ENCODE data around the gene SMAD6. TPM values are rescaled to one million over a fixed set of nuclear protein-coding genes. Genes with fewer than 3 reads are reported as not detected.
"Not testable (repeated sequence)": the region's sequence is repeated elsewhere in the genome, so short reads cannot be mapped to it uniquely, and the experiment has no call there.

Gene SMAD6
- total RNA-seq, 1 donor from 2014 or later = 14.1 TPM

- DNase-seq = no peak
- intact Hi-C loops (cut with DNase I) = no loop called here
- ATAC-seq (ENCODE audit: poor library complexity) = no peak
These were observed 118.6 kb downstream of the SMAD6 start for GRCh38 chr15:66820481-66821176.

- ATAC-seq (ENCODE audit: poor library complexity) (no peak), DNase-seq (no peak)
- intact Hi-C loops (cut with DNase I) = no loop called here
These were observed 119.3 kb downstream of the SMAD6 start for GRCh38 chr15:66821307-66821706.

DNA sequence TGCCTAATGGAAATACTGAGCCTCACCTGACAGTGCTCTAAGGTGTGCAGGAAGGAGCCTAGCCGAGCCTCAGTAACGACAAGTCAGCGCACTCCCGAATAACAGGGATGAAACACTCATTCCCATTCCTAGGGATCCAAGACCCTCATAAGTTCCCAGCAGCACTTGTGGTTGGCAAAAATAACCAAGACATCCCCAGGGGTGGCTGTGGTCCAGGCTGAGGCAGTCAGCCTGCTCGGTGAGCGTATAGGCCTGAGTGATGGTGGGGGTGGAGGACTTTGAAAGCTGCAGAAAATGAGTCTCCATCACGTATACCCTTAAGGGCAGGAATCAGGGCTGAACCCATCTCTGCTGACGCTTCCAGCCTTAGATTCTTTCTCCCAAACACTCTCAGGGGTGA lies 120.1 kb downstream of the SMAD6 start:
- no peak for ATAC-seq (ENCODE audit: poor library complexity)
- no peak for DNase-seq
- intact Hi-C loops (cut with DNase I) = no loop called here

DNA sequence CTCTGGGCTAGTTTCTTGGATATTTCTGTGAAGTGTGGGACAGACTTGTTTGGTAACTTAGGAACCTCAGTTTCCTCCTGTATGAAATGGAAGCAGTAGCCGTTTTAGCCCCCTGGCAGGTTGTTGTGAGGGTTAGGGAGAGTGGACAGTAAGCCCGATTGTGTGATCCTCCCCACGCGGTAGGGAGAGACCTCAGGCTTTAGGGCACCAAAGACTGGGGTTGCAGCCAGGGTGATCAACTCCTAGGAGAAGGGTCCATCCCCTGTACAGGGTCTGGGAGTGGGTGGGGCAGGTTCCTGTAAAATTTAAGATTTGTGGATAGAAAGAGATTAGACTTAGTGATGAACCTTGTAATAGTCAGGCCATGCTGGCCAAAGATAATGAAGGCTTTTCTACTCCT lies 120.5 kb downstream of the SMAD6 start:
- DNase-seq (no peak), ATAC-seq (ENCODE audit: poor library complexity) (no peak)
- intact Hi-C loops (cut with DNase I) = no loop called here

DNA sequence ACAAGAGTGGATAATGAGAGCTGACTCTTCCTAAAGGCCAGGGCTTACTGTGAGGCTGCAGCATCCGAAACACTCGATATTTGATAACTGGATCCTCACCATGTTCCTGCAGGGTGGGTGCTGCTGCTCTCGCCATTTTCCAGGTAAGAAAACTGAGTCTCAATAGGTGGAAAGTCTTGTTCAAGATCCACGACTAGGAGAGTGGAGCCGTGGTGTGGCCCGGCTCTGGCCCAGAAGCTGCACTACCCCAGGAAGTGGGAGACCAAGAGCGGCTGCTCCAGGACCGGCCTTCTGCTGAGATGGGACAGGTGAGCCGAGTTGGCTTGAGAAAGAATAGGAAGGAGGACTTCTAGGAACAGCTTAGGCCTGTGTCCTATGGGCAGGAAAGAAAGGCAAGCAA lies 121.6 kb downstream of the SMAD6 start:
- ATAC-seq (ENCODE audit: poor library complexity) = no peak
- intact Hi-C loops (cut with DNase I) = no loop called here
- no peak for DNase-seq

DNA sequence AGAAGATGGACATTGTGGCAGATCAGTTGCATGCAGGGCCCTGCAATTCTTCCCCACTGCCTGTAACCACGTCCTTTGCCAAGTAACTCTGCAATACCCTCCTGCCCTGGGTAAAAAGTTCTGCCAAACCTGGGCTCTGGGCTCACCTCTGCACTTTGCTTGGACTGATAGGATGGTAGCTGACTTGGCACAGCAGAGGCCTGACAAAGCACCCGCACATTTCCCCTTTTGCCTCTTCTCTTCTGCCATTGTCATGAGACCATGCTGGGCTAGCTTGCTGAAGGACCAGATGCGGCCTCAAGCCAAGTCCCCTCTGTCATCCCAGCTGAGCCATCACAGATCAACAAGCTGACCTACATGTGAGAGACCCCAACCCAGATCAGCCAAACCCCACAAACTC lies 122.4 kb downstream of the SMAD6 start:
- intact Hi-C loops (cut with DNase I) = no loop called here
- peak; percentile 60 for ATAC-seq (ENCODE audit: poor library complexity)

DNA sequence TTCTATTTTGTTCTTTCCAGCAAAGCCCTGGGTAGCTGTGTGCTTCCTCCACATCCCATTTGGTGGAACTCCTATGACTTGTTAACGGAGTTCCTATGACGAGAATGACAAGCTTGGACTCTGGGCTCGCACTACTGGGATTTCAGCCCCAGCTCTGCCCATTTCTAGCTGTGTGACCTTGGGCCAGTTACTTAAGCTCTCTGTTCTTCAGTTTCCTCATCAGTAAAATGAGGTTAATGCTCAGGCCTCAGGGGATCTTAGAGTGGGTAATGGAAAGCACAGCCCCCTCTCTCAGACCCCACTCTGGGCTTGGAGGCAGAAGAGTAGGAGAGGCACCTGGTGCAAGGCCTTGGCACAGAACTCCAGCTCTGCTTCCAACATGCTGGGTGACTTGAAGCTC lies 123.1 kb downstream of the SMAD6 start:
- DNase-seq (no peak), ATAC-seq (ENCODE audit: poor library complexity) (no peak)
- intact Hi-C loops (cut with DNase I) = no loop called here

More for the DNA sequence above, 122.4 kb downstream of the SMAD6 start:
- DNase-seq = no peak

GRCh38 chr15:66825731-66826130 lies 123.7 kb downstream of the SMAD6 start:
- DNase-seq = no peak
- ATAC-seq (ENCODE audit: poor library complexity) = no peak
- intact Hi-C loops (cut with DNase I) = no loop called here

- DNase-seq (no peak), ATAC-seq (ENCODE audit: poor library complexity) (no peak)
- intact Hi-C loops (cut with DNase I) = no loop called here
These were observed 124.5 kb downstream of the SMAD6 start for GRCh38 chr15:66826507-66826906.

GRCh38 chr15:66827039-66827697 lies 125.1 kb downstream of the SMAD6 start:
- intact Hi-C loops (cut with DNase I) = no loop called here
- DNase-seq (no peak), ATAC-seq (ENCODE audit: poor library complexity) (no peak)

DNA sequence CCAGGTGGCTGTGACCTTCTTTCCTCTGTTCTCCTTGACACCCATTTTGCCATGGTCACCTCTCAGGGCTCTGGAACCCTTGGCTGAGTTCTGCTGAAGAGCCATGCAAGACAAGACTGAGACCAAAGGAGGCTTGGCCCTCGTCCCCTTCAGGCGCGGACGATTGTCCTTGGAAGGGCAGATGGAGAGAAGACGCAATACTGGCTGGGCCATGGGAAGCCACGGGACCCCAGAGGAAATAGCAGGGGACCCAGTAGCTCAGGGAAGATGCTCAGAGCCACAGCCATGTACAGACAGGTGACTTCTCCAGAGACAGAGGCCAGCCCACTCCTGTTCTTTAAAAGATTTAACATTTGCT lies 125.6 kb downstream of the SMAD6 start:
- intact Hi-C loops (cut with DNase I) = no loop called here
- DNase-seq (no peak), ATAC-seq (ENCODE audit: poor library complexity) (no peak)

GRCh38 chr15:66828817-66829541 lies 126.9 kb downstream of the SMAD6 start:
- DNase-seq; intact Hi-C loops (cut with DNase I): not testable (repeated sequence)
- peak; percentile 14 for ATAC-seq (ENCODE audit: poor library complexity)

DNA sequence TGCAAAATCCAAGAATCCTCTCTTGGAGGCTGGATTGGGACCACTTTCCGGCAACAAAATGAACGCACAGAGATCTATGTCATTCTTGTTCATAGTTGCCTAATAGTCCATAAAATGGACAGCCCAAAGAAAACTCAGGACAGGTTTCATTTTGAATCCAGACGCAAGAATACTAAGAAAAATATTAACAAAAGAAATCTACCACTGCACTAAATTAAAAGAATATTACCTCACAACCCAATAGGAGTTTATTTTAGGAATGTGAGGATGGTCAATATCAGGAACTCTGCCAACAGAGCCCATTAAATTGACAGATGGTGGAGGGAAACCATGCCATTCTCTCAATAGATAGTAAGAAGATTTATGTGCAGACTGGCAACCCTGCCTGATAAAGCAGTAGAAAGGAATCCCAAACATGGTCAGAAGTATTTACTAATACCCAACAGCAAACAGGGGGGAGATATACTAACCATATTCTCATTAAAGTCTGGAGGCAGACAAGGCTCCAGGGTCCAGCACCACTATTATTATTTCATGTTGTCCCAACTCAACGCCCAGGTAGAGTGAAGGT lies 127.6 kb downstream of the SMAD6 start:
- DNase-seq = no peak
- intact Hi-C loops (cut with DNase I) = no loop called here
- ATAC-seq (ENCODE audit: poor library complexity) = no peak

DNA sequence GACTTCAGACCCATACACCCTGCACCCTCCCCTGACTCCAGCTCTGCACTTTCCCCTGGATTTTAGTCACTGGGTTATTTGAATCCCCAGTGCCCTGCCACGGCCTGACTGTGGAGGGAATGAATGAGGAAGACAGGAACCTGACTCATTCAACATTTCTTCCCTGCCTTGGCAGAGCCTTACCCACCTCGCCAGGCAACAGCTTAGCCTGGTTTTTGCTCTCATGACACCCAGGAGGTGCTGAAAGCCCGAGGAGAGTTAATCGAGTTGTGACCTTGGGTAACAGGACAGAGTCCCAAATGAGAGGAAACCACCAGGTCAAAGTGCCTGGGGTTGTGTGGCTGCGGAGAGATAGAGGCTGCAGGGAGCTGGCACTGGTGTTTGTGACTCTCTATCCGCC lies 128.3 kb downstream of the SMAD6 start:
- ATAC-seq (ENCODE audit: poor library complexity) (peak; percentile 91), DNase-seq (peak; percentile 72)
- intact Hi-C loops (cut with DNase I) = no loop called here

DNA sequence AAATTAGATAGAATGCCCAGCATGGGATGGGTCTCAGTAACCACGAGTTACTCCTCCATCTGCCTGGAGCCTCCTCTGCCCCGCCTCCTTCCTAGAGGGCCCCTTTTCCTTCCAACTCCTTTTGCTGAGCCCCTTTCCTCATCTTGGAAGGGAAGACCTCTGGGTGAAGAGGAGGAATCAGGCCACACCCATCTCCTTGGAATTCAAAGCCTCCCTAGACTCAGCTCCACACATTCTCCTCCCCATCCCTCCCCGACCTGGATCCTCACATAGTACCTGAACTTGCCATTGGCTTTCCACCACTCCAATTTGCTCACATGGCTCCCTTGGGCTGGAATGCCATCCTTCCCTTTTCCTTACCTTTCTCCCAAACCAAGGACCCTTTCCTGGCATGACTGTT lies 128.8 kb downstream of the SMAD6 start:
- ATAC-seq (ENCODE audit: poor library complexity) (no peak), DNase-seq (no peak)
- intact Hi-C loops (cut with DNase I) = no loop called here

DNA sequence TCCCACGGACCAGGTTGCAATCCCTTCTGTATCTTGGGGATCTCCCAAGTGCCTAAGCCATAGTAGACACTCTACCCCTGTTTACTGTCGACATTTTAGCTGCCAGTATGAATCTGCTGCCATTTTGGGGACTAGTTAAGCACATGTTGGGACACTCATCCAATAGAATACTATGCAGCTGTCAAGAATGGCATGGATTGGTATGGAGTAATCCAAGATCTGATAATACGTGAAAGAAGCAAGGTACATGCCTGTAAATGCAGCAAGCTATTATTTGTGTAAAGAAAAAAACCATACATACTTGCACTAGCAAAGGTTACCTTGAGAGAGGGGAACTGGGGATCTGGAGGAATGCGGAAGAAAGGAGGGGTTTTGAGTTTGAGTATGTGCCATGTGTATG lies 129.3 kb downstream of the SMAD6 start:
- no peak for DNase-seq
- intact Hi-C loops (cut with DNase I) = no loop called here
- no peak for ATAC-seq (ENCODE audit: poor library complexity)

DNA sequence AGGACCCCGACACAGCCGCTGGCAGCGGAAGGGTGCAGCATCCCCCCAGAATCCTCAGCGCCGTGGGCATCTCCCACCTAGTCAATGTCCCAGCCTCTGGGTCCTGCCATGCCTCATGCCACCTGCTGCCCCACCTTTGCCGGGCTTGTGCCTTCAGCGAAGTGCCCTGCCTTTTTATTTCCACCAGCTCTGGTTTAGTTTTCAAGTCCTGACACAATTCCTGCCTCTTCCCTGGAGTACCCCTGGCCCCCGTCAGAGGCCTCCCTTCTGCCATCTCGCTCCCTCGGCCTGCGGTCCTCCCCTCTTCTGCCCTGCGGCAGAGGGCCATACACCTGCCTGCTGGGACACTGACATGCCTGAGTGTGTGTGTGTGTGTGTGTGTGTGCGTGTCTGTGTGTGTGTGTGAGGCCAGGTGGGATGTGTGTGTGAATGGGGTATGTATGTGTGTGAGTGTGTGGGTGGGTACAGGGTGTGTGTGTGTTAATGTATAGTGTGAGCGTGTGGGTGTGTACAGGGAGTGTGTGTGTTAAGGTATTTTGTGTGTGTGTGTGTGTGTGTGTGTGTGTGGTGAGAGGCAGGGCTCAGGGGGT lies 129.9 kb downstream of the SMAD6 start:
- no peak for ATAC-seq (ENCODE audit: poor library complexity)
- no peak for DNase-seq
- intact Hi-C loops (cut with DNase I) = no loop called here
